Superior temporal gyrus (tissue), 1 donor: ENCODE measurements around the gene PCDHGC5.

Experiments used
- DNase-seq: peaks from one replicate; pipeline ENCODE4 v3.0.0-alpha.2; 2016; ENCODE audit errors: extremely low spot score

Gene PCDHGC5

DNA sequence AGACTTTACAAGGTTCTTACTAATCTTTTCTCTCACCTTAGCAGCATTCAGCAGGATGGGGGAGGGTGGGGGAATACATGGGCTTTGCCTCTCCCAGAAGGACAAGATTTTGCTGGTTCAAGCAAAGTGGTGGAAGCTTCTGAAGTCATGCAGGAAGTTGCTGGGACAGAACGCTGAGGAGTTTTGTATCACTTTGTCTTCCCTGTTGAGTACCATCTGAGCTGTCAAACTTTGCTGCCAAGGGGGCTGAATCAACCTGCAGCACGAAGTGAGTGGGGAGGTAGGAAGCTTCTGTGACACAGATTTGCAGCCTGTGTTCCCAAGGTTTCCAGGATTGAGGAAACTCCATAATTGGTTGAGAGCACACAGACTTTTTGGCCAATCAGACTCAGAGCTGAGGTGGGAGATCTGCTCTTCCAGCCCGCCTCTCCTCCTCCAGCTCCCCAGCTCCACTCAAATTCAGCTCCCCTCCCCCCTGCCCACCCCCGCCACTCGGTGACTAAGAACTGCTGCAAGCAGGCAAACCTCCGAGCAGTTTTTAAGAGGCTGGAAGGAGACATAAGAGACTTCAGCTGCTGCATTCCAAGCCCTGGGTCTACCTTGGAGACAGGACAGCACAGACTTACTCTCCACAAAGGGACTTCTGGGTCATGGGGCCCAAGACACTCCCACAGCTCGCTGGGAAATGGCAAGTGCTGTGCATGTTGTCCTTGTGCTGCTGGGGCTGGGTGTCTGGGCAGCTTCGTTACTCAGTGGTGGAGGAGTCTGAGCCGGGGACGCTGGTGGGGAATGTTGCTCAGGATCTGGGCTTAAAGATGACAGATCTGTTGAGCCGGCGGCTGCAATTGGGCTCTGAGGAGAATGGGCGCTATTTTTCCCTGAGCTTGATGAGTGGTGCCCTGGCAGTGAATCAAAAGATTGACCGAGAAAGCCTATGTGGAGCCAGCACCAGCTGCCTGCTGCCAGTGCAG is at the start of gene PCDHGC5:
Gene PCDHGC5, plus strand, starts transcription at position 491 of the 971 bp plus-strand sequence. Its CDS starts 160 bp downstream, at position 651.
- DNase-seq: peak; percentile 78

DNA sequence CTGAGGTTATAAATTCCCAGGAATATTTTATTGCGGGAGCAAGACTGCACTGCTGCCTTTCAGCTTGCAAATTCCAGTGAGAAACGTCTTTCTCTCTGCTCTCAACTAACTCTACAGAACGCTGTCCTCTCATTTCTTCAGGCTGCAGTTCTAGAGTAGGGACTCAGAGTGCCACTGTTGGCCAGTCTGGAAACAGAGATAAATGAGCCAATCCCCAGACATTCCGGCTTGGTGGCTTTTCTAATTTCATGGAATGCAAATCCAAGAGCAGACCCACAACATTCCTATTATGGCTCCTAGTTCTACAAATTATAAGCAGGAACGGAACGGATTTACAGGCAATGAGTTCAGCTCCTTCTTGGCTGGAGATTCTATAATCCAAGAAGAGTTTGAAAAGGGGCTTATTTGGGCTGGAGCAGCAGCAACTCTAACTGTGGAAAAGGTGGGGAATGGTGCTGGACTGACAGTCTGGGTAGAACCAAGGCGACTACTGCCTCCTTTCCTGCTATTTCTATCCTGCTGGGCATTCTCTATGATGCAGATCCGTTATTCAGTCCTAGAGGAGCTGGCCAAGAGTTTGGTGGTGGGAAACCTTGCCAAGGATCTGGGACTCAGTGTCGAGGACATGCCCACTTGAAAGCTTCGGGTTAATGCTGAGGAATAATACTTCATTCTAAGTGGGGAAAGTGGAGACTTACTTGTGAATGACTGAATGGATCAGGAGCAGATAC is 49.3 kb upstream of the PCDHGC5 start:
- no peak for DNase-seq

DNA sequence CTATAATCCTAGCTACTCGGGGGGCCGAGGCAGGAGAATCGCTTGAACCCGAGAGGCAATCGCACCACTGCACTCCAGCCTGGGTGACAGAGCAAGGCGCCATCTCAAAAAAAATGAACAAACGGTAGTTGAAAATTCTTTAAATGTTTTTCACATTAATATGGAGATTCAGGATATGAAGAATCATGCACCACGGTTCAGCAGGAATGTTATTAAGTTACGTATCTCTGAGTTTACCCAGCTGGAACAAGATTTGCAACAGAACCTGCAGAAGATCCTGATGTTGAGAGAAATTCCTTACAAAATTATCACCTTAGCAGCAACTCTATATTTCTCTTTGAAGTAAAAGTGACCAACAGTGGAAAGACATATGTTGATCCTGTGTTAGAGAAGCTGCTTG is 48.5 kb upstream of the PCDHGC5 start:
- DNase-seq: no peak

DNA sequence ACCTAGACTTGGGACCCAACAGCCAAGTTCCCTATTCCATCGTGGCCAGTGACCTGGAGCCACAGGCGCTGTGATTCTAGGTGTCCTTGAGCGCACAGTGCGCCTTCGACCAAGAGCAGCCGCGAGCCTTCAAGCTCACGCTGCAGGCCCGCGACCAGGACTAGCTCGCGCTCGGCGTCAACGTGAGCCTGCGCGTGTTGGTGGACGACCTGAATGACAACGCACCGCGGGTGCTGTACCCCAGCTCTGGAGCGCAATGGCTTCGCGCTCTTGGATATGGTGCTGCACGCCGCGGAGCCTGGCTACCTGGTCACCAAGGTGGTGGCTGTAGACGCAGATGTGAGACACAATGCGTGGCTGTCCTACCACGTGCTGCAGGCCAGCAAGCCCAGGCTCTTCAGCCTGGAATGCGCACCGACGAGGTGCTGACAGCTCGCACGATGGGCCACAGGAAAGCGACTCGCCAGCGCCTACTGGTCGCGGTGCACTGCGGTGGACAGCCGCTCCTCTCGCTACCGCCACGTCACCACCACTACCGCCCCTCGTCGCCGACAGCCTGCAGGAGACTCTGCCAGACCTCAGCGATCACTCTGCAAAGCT is 47.2 kb upstream of the PCDHGC5 start:
- no peak for DNase-seq

DNA sequence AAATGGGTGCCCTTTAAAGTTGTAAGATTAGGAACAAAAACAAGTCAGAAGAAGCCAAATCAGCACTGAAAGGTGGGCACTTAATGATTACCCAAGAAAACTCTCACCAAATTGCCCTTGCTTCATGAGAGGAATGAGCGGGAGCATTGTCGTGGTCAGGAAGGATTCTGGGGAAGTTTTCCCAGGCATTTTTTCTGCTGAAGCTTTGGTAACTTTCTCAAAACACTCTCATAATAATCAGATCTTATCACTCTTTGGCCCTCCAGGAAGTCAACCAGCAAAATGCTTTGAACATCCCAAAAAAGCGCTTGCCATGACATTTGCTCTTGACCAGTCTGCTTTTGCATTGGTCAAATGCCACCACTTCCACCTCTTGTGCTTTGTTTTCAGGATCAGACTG is 23.5 kb upstream of the PCDHGC5 start:
- no peak for DNase-seq

DNA sequence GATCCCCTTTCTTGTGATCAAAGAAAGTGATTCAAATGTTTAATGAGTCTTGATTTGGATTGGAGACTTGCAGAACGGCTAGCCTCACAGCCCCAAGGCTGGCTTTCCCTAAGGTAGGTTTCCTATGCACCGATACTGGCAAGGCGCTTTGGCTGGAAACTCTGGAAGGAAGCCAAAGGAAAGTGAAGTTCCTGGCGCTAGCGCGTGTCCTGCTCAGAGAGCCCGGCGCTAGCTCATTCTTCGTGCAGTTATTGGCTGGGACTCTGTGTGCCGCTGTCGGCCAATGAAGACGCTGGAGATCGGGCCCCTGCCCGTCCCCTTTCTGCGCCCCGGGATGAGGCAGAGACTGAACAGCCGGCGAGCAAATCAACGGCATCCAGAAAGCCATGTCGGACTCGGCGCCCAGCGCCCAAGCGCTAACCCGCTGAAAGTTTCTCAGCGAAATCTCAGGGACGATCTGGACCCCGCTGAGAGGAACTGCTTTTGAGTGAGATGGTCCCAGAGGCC is 13.2 kb upstream of the PCDHGC5 start, which contains the start of gene PCDHGC3:
Gene PCDHGC3, plus strand, starts transcription at position 342 of the 507 bp plus-strand sequence. Its CDS starts 151 bp downstream, at position 493.
- DNase-seq: peak; percentile 85

DNA sequence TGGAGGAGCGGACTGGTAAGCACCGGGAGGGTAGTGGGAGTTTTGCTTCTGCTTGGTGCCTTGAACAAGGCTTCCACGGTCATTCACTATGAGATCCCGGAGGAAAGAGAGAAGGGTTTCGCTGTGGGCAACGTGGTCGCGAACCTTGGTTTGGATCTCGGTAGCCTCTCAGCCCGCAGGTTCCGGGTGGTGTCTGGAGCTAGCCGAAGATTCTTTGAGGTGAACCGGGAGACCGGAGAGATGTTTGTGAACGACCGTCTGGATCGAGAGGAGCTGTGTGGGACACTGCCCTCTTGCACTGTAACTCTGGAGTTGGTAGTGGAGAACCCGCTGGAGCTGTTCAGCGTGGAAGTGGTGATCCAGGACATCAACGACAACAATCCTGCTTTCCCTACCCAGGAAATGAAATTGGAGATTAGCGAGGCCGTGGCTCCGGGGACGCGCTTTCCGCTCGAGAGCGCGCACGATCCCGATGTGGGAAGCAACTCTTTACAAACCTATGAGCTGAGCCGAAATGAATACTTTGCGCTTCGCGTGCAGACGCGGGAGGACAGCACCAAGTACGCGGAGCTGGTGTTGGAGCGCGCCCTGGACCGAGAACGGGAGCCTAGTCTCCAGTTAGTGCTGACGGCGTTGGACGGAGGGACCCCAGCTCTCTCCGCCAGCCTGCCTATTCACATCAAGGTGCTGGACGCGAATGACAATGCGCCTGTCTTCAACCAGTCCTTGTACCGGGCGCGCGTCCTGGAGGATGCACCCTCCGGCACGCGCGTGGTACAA is 12.6 kb upstream of the PCDHGC5 start:
- peak; percentile 61 for DNase-seq

DNA sequence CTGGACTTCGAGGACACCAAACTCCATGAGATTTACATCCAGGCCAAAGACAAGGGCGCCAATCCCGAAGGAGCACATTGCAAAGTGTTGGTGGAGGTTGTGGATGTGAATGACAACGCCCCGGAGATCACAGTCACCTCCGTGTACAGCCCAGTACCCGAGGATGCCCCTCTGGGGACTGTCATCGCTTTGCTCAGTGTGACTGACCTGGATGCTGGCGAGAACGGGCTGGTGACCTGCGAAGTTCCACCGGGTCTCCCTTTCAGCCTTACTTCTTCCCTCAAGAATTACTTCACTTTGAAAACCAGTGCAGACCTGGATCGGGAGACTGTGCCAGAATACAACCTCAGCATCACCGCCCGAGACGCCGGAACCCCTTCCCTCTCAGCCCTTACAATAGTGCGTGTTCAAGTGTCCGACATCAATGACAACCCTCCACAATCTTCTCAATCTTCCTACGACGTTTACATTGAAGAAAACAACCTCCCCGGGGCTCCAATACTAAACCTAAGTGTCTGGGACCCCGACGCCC is 11.8 kb upstream of the PCDHGC5 start:
- no peak for DNase-seq

DNA sequence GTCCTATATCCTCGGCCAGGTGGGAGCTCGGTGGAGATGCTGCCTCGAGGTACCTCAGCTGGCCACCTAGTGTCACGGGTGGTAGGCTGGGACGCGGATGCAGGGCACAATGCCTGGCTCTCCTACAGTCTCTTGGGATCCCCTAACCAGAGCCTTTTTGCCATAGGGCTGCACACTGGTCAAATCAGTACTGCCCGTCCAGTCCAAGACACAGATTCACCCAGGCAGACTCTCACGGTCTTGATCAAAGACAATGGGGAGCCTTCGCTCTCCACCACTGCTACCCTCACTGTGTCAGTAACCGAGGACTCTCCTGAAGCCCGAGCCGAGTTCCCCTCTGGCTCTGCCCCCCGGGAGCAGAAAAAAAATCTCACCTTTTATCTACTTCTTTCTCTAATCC is 11.1 kb upstream of the PCDHGC5 start:
- no peak for DNase-seq

DNA sequence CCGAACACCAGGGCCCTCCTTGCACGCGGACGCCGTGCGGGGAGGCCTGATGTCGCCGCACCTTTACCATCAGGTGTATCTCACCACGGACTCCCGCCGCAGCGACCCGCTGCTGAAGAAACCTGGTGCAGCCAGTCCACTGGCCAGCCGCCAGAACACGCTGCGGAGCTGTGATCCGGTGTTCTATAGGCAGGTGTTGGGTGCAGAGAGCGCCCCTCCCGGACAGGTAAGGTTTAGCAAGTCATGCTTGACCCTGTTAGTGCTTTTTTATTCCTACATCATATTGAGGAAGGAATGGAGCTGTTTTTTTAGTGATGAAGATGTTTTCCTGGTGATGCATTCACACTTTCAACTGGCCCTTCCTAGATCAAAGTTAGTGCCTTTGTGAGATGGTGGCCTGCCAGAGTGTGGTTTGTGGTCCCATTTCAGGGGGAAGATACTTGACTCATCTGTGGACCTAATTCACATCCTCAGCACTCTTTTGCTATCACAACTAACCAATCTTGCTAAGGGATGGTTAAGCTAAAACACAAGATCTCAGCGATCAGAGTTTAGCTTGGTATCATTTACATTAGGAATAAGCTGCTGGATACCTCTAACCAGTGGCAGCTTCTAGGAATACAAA is 10.4 kb upstream of the PCDHGC5 start:
- no peak for DNase-seq

DNA sequence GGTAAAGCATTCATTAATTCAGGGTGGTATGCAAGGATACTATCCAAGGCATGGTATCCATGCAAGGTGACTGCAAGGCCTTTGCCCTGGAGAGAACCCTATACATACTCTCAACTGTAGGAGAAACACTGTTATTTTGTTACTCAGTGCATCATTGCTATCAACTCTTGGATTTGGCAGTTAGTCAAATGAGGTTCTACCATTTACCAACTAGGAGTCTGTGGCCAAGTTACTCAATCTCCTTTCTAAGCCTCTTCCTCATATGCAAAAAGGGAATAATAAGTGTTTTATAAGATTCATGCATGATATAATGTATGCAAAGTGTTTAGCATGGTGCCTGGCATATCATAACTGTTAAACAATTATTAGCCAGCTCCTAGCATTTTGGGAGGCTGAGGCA is 9.1 kb upstream of the PCDHGC5 start:
- no peak for DNase-seq

DNA sequence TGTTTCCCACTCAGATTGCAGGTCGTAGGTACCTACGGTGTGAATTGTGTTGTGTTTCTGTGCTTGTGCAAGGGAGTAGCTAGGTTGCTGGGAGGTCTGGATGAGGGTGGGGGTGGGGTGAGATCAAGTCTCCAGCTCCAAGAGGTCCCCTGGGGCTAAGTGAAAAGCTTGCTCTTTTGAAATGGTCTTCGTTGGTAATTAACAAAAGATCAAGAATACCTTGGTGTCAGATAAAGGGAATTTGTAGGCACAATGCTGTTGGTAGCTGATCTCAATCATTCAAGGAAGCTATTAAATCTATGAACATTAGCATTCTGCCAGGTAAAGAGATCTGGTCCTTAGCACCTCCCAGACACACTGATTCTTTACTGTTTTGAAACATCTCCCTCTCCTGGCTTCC is 5.0 kb upstream of the PCDHGC5 start:
- no peak for DNase-seq

DNA sequence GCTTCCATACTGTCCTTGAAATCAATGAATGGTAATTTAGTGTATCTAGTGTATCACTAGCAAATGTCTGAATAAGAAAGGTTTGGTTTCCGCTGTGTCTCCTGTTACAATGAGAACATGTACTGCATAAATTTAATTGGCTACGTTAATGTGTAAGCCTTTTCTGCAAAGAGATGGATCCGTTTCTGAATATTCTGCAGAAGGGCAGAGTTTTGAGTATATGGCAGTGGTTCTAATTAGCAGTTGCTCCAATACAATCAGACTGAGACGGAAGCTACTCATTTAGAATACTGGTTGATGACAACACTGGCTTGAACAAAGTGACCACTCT is 4.6 kb upstream of the PCDHGC5 start:
- no peak for DNase-seq

DNA sequence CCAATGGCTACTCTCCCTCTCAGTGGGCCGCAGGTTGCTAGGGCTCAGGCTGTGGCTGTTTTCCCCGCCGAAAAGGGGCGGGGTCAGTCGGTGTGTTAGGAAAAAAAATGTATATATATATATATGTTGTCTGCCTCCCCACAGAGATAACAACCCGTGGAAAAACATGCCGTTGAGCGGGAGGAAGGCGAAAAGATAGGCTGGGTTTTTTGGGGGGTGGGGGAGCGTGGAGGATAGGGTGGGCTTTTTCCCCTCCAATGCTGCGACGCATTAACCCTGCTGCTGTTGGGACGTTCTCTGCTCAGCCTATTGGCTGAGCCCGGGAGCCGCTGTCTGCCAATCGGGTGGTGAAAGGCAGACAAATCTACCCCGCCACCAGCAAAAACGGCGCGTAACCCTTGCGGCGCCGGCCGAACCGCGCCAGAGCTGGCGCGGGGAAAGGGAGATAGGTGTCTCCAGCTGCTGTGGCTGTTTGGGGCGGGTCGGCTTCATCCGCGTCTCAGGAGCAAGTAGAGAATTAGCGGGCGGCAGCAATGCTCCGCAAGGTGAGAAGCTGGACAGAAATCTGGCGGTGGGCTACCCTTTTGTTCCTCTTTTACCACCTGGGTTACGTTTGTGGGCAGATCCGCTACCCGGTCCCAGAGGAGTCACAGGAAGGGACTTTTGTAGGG is 4.1 kb upstream of the PCDHGC5 start, which contains the start of gene PCDHGC4:
Gene PCDHGC4, plus strand, starts transcription at position 390 of the 671 bp plus-strand sequence. Its CDS starts 144 bp downstream, at position 534.
- no peak for DNase-seq

DNA sequence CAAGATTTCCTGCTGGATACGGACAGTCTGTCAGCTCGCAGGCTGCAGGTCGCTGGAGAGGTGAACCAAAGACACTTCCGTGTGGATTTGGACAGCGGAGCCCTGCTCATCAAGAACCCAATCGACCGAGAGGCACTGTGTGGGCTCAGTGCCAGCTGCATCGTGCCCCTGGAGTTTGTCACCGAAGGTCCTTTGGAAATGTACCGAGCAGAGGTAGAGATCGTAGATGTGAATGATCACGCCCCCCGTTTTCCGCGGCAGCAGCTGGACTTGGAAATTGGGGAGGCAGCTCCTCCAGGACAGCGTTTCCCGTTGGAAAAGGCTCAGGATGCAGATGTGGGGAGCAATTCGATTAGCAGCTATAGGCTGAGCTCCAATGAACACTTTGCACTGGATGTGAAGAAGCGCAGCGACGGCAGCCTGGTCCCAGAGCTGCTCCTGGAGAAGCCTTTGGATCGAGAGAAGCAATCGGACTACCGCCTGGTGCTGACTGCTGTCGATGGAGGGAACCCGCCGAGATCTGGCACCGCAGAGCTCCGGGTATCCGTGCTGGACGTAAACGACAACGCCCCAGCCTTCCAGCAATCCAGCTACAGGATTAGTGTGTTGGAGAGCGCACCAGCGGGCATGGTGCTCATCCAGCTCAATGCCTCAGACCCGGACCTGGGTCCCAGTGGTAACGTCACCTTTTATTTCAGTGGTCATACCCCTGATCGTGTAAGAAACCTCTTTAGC is 3.4 kb upstream of the PCDHGC5 start:
- no peak for DNase-seq

DNA sequence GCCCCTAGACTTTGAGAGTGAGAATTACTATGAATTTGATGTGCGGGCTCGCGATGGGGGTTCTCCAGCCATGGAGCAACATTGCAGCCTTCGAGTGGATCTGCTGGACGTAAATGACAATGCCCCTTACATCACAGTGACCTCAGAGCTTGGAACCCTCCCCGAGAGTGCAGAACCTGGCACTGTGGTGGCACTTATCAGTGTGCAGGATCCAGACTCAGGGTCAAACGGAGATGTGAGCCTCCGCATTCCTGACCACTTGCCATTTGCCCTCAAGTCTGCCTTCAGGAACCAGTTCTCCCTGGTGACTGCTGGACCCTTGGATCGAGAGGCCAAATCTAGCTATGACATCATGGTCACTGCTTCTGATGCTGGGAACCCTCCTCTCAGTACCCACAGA is 2.8 kb upstream of the PCDHGC5 start:
- no peak for DNase-seq

DNA sequence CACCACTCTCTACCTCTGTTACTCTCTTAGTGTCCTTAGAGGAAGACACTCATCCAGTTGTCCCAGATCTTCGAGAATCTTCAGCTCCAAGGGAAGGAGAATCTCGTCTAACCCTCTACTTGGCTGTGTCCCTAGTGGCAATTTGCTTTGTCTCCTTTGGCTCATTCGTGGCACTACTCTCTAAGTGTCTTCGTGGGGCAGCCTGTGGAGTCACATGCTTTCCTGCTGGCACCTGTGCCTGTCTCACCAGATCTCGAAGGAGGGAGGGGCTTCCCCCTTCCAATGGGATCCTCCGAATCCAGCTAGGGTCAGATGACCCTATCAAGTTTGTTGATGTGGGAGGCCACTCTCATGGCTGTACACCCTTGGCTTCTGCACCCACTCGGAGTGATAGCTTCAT is 1.8 kb upstream of the PCDHGC5 start:
- no peak for DNase-seq

DNA sequence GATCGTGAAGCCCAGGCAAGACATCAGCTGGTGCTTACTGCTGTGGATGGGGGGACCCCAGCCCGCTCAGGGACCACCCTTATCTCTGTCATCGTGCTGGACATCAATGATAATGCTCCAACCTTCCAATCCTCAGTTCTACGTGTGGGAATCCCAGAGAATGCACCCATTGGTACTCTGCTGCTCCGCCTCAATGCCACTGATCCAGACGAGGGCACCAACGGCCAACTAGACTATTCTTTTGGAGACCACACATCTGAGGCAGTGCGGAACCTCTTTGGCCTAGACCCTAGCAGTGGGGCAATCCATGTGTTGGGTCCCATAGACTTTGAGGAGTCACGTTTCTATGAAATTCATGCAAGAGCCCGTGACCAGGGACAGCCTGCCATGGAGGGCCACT is 960 bp downstream of the PCDHGC5 start:
- DNase-seq: no peak

DNA sequence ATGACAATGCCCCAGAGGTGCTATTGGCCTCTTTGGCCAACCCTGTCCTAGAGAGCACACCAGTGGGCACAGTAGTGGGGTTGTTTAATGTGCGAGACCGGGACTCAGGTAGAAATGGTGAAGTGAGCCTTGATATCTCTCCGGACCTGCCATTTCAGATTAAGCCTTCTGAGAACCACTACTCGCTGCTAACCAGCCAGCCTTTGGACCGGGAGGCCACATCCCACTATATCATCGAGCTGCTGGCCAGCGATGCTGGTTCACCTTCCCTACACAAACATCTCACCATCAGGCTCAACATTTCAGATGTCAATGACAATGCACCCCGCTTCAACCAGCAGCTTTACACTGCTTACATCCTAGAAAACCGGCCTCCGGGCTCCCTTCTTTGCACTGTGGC is 1.4 kb downstream of the PCDHGC5 start:
- no peak for DNase-seq
